Measurements from ENCODE around the gene ATF6B. TPM values are rescaled to one million over a fixed set of nuclear protein-coding genes. Genes with fewer than 3 reads are reported as not detected.

ATF6B gene
- total RNA-seq = 15.3 and 15.7 TPM in 2 replicates

GRCh38 chr6:32127717-32128592 is at the start of gene ATF6B:
ATF6B (minus strand) TSS chr6:32128246; CDS start chr6:32128207, 39 bp downstream.

GRCh38 chr6:32175711-32176475 is 47.8 kb upstream of the ATF6B start, which contains the start of gene AGPAT1:
AGPAT1 (minus strand) TSS chr6:32176084; CDS start chr6:32171496, 4,588 bp downstream.

GRCh38 chr6:32164295-32164694 is 36.2 kb upstream of the ATF6B start, which contains the start of gene EGFL8:
EGFL8 (plus strand) TSS chr6:32164595; CDS start chr6:32166166, 1,571 bp downstream.

GRCh38 chr6:32153564-32154513 is 25.8 kb upstream of the ATF6B start, which contains the start of gene PPT2:
PPT2 (plus strand) TSS chr6:32154141; CDS start chr6:32154595, 454 bp downstream.

GRCh38 chr6:32151863-32152768 is 24.1 kb upstream of the ATF6B start, which contains the start of gene PRRT1:
PRRT1 (minus strand) TSS chr6:32151939; CDS start chr6:32151827, 112 bp downstream.

GRCh38 chr6:32109114-32109764 is 18.8 kb downstream of the ATF6B start, which contains the start of gene TNXB:
TNXB (minus strand) TSS chr6:32109338; CDS start chr6:32098198, 11,140 bp downstream.

Other genes starting within 250 kb of the ATF6B start
- gene SLC44A4, start 249.2 kb downstream of the ATF6B start, total RNA-seq = 0.15 and 0.32 TPM in 2 replicates
- 36.4 and 43.8 TPM in 2 replicates for gene EHMT2, start 230.5 kb downstream of the ATF6B start, total RNA-seq
- gene ZBTB12, start 226.2 kb downstream of the ATF6B start, total RNA-seq = 2.6 and 2.9 TPM in 2 replicates
- not detected in 2 replicates for gene C2, start 200.5 kb downstream of the ATF6B start, total RNA-seq
- 1.3 and 7.9 TPM in 2 replicates for gene CFB, start 182.2 kb downstream of the ATF6B start, total RNA-seq
- gene NELFE, start 169.3 kb downstream of the ATF6B start, total RNA-seq = 118 and 128 TPM in 2 replicates
- 33.7 and 49.4 TPM in 2 replicates for gene SKIC2, start 169.1 kb downstream of the ATF6B start, total RNA-seq
- 10.6 and 12.7 TPM in 2 replicates for gene DXO, start 156.1 kb downstream of the ATF6B start, total RNA-seq
- 0.65 and 0.91 TPM in 2 replicates for gene C4A, start 146.2 kb downstream of the ATF6B start, total RNA-seq
- gene C4B, start 113.5 kb downstream of the ATF6B start, total RNA-seq = 0.32 and 1.1 TPM in 2 replicates
- not detected in 2 replicates for gene CYP21A2, start 89.8 kb downstream of the ATF6B start, total RNA-seq
- under 0.01 and 0.15 TPM in 2 replicates for gene TNXB, start 18.9 kb downstream of the ATF6B start, total RNA-seq
- gene FKBPL, start 2.0 kb upstream of the ATF6B start, total RNA-seq = 7.4 and 9.7 TPM in 2 replicates
- under 0.01 and 0.30 TPM in 2 replicates for gene PRRT1, start 23.7 kb upstream of the ATF6B start, total RNA-seq
- 22.2 and 36.1 TPM in 2 replicates for gene PPT2, start 25.9 kb upstream of the ATF6B start, total RNA-seq
- 0.65 and 1.4 TPM in 2 replicates for gene EGFL8, start 36.3 kb upstream of the ATF6B start, total RNA-seq
- 5.3 and 8.1 TPM in 2 replicates for gene AGPAT1, start 47.8 kb upstream of the ATF6B start, total RNA-seq
- 44.2 and 47.7 TPM in 2 replicates for gene RNF5, start 50.2 kb upstream of the ATF6B start, total RNA-seq
- under 0.01 and 0.46 TPM in 2 replicates for gene AGER, start 56.0 kb upstream of the ATF6B start, total RNA-seq
- 48.5 and 59.4 TPM in 2 replicates for gene PBX2, start 62.0 kb upstream of the ATF6B start, total RNA-seq
- gene GPSM3, start 64.4 kb upstream of the ATF6B start, total RNA-seq = 3.8 and 5.2 TPM in 2 replicates
- 42.4 and 52.3 TPM in 2 replicates for gene NOTCH4, start 95.8 kb upstream of the ATF6B start, total RNA-seq
- gene TSBP1, start 243.7 kb upstream of the ATF6B start, total RNA-seq = not detected in 2 replicates